B cell (primary cell): ENCODE data around the gene CLEC1A. TPM values are rescaled to one million over a fixed set of nuclear protein-coding genes. Genes with fewer than 3 reads are reported as not detected.
"Not testable (repeated sequence)": the region's sequence is repeated elsewhere in the genome, so short reads cannot be mapped to it uniquely, and the experiment has no call there.

Experiments used
- ATAC-seq: fragments of 200-7000 bp; cut with Tn5 transposase; one replicate; pipeline ENCODE4 v1.10.0; 2021; ENCODE audit warnings: low read depth, mild to moderate bottlenecking, moderate number of reproducible peaks, moderate library complexity
- CTCF ChIA-PET: fragments of 350-600 bp; sonication (Branson Sonifier 250); formaldehyde crosslinking; loops from one replicate; lab custom pipeline; 2021; ENCODE audit warnings: antibody characterized with exemption, inconsistent platforms; lab: Charles Lee
- POLR2A ChIA-PET: fragments of 350-600 bp; sonication (Branson Sonifier 250); formaldehyde crosslinking; loops from one replicate; lab custom pipeline; 2021; ENCODE audit warnings: antibody characterized with exemption; lab: Charles Lee
- DNase-seq: peaks from one replicate; pipeline ENCODE4 v3.0.0; 2013
- H2AFZ ChIP-seq: 2 replicates; pipeline ENCODE4 v1.6.1; 2012; ENCODE audit warnings: mild to moderate bottlenecking, low read depth, low read length; ENCODE audit not compliant: insufficient read depth, poor library complexity, severe bottlenecking
- H3K27ac ChIP-seq, 2 donors: 1 replicate in 1 of 2; 2 replicates in 1 of 2; pipeline ENCODE4 v1.5.1; 2012 to 2013; ENCODE audit warnings: low read length in 2 of 2, mild to moderate bottlenecking in 2 of 2, moderate library complexity in 1 of 2
- H3K27me3 ChIP-seq, 4 experiments: fragments of 200-600 bp in 1 of 4; sonication (generic) in 1 of 4; replicated peaks in 1 of 4; 1 replicate in 2 of 4; 2 replicates in 2 of 4; pipeline versions ENCODE4 v1.6.1 to v1.7.0; 2013 to 2016; ENCODE audit warnings: low read length in 3 of 4, mild to moderate bottlenecking in 2 of 4, mixed read lengths in 1 of 4, moderate library complexity in 1 of 4; ENCODE audit not compliant: insufficient read depth in 4 of 4, control insufficient read depth in 3 of 4; ENCODE audit errors: control extremely low read depth in 1 of 4
- H3K36me3 ChIP-seq, 2 experiments: replicated peaks in 1 of 2; 1 replicate in 1 of 2; 2 replicates in 1 of 2; pipeline versions ENCODE4 v1.6.1 to v1.7.1; 2013; ENCODE audit warnings: low read length in 1 of 2; ENCODE audit not compliant: insufficient read depth in 2 of 2, control insufficient read depth in 1 of 2; ENCODE audit errors: control extremely low read depth in 1 of 2, extremely low read depth in 1 of 2
- H3K4me1 ChIP-seq, 2 donors: fragments of 200-600 bp in 1 of 2; sonication (generic) in 1 of 2; 1 replicate in 1 of 2; 2 replicates in 1 of 2; pipeline versions ENCODE4 v1.5.1 to v1.6.1; 2013 to 2017; ENCODE audit warnings: low read length in 2 of 2; ENCODE audit not compliant: control insufficient read depth in 2 of 2, insufficient read depth in 2 of 2
- H3K4me2 ChIP-seq: replicated peaks from 2 replicates; pipeline ENCODE3; 2012; ENCODE audit warnings: mild to moderate bottlenecking, low read depth, low read length; ENCODE audit not compliant: poor library complexity, severe bottlenecking
- H3K4me3 ChIP-seq, 5 experiments: fragments of 200-600 bp in 1 of 5; sonication (generic) in 1 of 5; 1 replicate in 3 of 5; 2 replicates in 2 of 5; pipeline versions ENCODE4 v1.5.1 to v1.7.0; 2011 to 2016; ENCODE audit warnings: low read length in 4 of 5, mild to moderate bottlenecking in 4 of 5, low read depth in 2 of 5, control low read depth in 1 of 5, moderate library complexity in 1 of 5; ENCODE audit not compliant: insufficient read depth in 1 of 5; ENCODE audit errors: control extremely low read depth in 1 of 5, extremely low read depth in 1 of 5
- H3K79me2 ChIP-seq: fragments of 200-600 bp; sonication (generic); one replicate; pipeline ENCODE4 v1.6.0; 2016; ENCODE audit warnings: low read length; ENCODE audit not compliant: control insufficient read depth, insufficient read depth
- H3K9ac ChIP-seq: fragments of 200-600 bp; sonication (generic); 2 replicates; pipeline ENCODE4 v1.6.1; 2017; ENCODE audit warnings: mild to moderate bottlenecking, low read length, moderate library complexity
- H3K9me3 ChIP-seq, 3 donors: one replicate each; pipeline versions ENCODE4 v1.6.1 to v1.7.1; 2013; ENCODE audit warnings: low read length in 2 of 3; ENCODE audit not compliant: control insufficient read depth in 2 of 3, insufficient read depth in 1 of 3; ENCODE audit errors: control extremely low read depth in 1 of 3
- H4K20me1 ChIP-seq: 2 replicates; pipeline ENCODE4 v1.6.0; 2012; ENCODE audit warnings: mild to moderate bottlenecking, low read length; ENCODE audit not compliant: insufficient read depth, control insufficient read depth, poor library complexity, severe bottlenecking
- H3K27ac Mint-ChIP-seq: one replicate; pipeline ENCODE4 v1.8.0; 2021; ENCODE audit warnings: mixed read lengths
- H3K27me3 Mint-ChIP-seq: one replicate; pipeline ENCODE4 v1.8.0; 2021; ENCODE audit warnings: mixed read lengths
- H3K4me1 Mint-ChIP-seq: one replicate; pipeline ENCODE4 v1.8.0; 2021; ENCODE audit warnings: mixed read lengths
- H3K4me3 Mint-ChIP-seq: one replicate; pipeline ENCODE4 v1.8.0; 2021; ENCODE audit warnings: mixed read lengths
- H3K9me3 Mint-ChIP-seq: one replicate; pipeline ENCODE4 v1.8.0; 2022; ENCODE audit warnings: mixed read lengths; ENCODE audit not compliant: insufficient read depth
- CTCF ChIP-seq: fragments of 200-600 bp; IDR thresholded peaks from one replicate; pipeline ENCODE4 v1.8.0; 2022; ENCODE audit warnings: antibody characterized with exemption, mild to moderate bottlenecking
- EZH2 ChIP-seq: IDR thresholded peaks from 2 replicates; pipeline ENCODE4 v1.6.1; 2012; ENCODE audit warnings: borderline replicate concordance, low read depth, mild to moderate bottlenecking, moderate library complexity, low read length; ENCODE audit not compliant: insufficient read depth, poor library complexity, severe bottlenecking
- WGBS: methylation state at CpG from one replicate; pipeline ENCODE4 v1.1.5; 2013; ENCODE audit warnings: missing lambda C conversion rate; ENCODE audit not compliant: insufficient coverage; 5-methylcytosine and 5-hydroxymethylcytosine counted together
- intact Hi-C: fragments of 100-400 bp; cut with micrococcal nuclease; formaldehyde crosslinking; loops from one replicate; pipeline ENCODE4 v1.10.0; 2022
- polyA plus RNA-seq: library from polyadenylated mRNA; depleted of rRNA; stranded (reverse); fragments of >200 nt; gene quantifications from 2 replicates; pipeline ENCODE4 v1.2.3, GENCODE V29; 2012
- total RNA-seq, 2 donors: library from RNA; stranded (reverse); fragments of 120-200 nt in 1 of 2; gene quantifications; 1 replicate in 1 of 2; 2 replicates in 1 of 2; pipeline versions ENCODE4 v1.2.3 to v1.2.4, GENCODE V29; 2013 to 2022

CLEC1A gene
- total and polyA plus RNA-seq, 2 donors (not counting 1 experiment from before 2014, with no cell fraction given) = 0.10 TPM; not detected in 1

- Histone ChIP-seq H3K9ac (no peak overlapping the region), H3K4me1 (no peaks in the 10 kb centered on the region), H3K4me2 (no peak overlapping the region), H3K36me3 (no peaks in the 10 kb centered on the region), H3K9me3 (no peaks in the 10 kb centered on the region), H3K27ac (no peak overlapping the region), H3K27me3 (peaks cover 0 to 3% (median 0%) of the 10 kb centered on the region in 4 experiments), H3K4me3 (no peak overlapping the region), H3K79me2 (no peaks in the 10 kb centered on the region), H2AFZ (no peak overlapping the region), H4K20me1 (no peaks in the 10 kb centered on the region)
- intact Hi-C loops = no loop called here
- ChIA-PET POLR2A (no interaction called here), CTCF (interaction anchor here (0.7 kb wide), 1 partner anchor 370 kb away, joined by 3 read pairs; no protein-coding TSS in a partner anchor)
- H3K4me3 Mint-ChIP-seq = no peak overlapping the region
- no peak for TF ChIP-seq CTCF
- TF ChIP-seq EZH2 = no peak
- no peak overlapping the region for H3K27ac Mint-ChIP-seq
- no peaks in the 10 kb centered on the region for H3K4me1 Mint-ChIP-seq
- DNase-seq = no peak
- 81% methylated on average over 3 of the region's 3 CpGs for WGBS
- ATAC-seq = no peak
- peaks cover 2% of the 10 kb centered on the region for H3K9me3 Mint-ChIP-seq
- H3K27me3 Mint-ChIP-seq = peaks cover 31% of the 10 kb centered on the region
Measured at GRCh38 chr12:10027311-10027710, 71.5 kb downstream of the CLEC1A start.

- H3K4me3 ChIP-seq, ATAC-seq, DNase-seq, intact Hi-C loops, H3K79me2 ChIP-seq, H3K36me3 ChIP-seq, H3K4me3 Mint-ChIP-seq, H3K4me1 Mint-ChIP-seq, H3K9me3 Mint-ChIP-seq, H3K27me3 ChIP-seq, H3K27ac Mint-ChIP-seq, H3K9me3 ChIP-seq, POLR2A ChIA-PET, H3K4me1 ChIP-seq, H4K20me1 ChIP-seq, H2AFZ ChIP-seq, H3K9ac ChIP-seq, H3K4me2 ChIP-seq, CTCF ChIA-PET, H3K27ac ChIP-seq: not testable (repeated sequence)
- H3K27me3 Mint-ChIP-seq = peaks cover 30% of the 10 kb centered on the region
- no CpG with 5 or more reads among the region's 4 CpGs for WGBS
Measured at GRCh38 chr12:10026666-10027065, 72.1 kb downstream of the CLEC1A start.
